Heart right ventricle (tissue), 16 donors: Measurements from ENCODE around the gene ZNF831. TPM values are rescaled to one million over a fixed set of nuclear protein-coding genes. Genes with fewer than 3 reads are reported as not detected.

ENCODE experiments used
- ATAC-seq, 8 donors: fragments of 200-7000 bp; cut with Tn5 transposase; one replicate each; pipeline ENCODE4 v1.9.1; 2020; ENCODE audit warnings: mild to moderate bottlenecking in 8 of 8, moderate library complexity in 8 of 8, moderate number of reproducible peaks in 1 of 8
- DNase-seq, 2 donors: peaks; one replicate each; pipeline ENCODE4 v3.0.0-alpha.2; 2020
- H3K27ac ChIP-seq, 10 donors: fragments of 200-600 bp; sonication (generic) in 2 of 10; one replicate each; pipeline versions ENCODE4 v1.5.0 to v1.8.0; 2020 to 2022; ENCODE audit warnings: mild to moderate bottlenecking in 3 of 10
- H3K27me3 ChIP-seq, 7 donors: fragments of 200-600 bp; one replicate each; pipeline ENCODE4 v1.8.0; 2021 to 2022; ENCODE audit warnings: mild to moderate bottlenecking in 2 of 7
- H3K36me3 ChIP-seq, 9 donors: fragments of 200-600 bp; sonication (generic) in 1 of 9; one replicate each; pipeline versions ENCODE4 v1.5.0 to v1.8.0; 2020 to 2022; ENCODE audit warnings: mild to moderate bottlenecking in 2 of 9
- H3K4me1 ChIP-seq, 9 donors: fragments of 200-600 bp; sonication (generic) in 1 of 9; one replicate each; pipeline versions ENCODE4 v1.5.0 to v1.8.0; 2020 to 2022; ENCODE audit warnings: mild to moderate bottlenecking in 4 of 9
- H3K4me3 ChIP-seq, 10 donors: fragments of 200-600 bp; sonication (generic) in 2 of 10; one replicate each; pipeline versions ENCODE4 v1.5.0 to v1.8.0; 2020 to 2022; ENCODE audit warnings: mild to moderate bottlenecking in 7 of 10, moderate library complexity in 2 of 10
- H3K9me3 ChIP-seq, 11 donors: fragments of 200-600 bp in 10 of 11; sonication (generic) in 2 of 11; one replicate each; pipeline versions ENCODE4 v1.5.0 to v1.8.0; 2013 to 2022; ENCODE audit warnings: mild to moderate bottlenecking in 2 of 11, control low read depth in 1 of 11, moderate library complexity in 1 of 11
- WGBS, 2 donors: extraction: QIAGEN DNeasy Blood & Tissue Kit; methylation state at CpG; one replicate each; pipeline ENCODE4 v1.1.7; 2013; ENCODE audit warnings: inconsistent platforms in 1 of 2; 5-methylcytosine and 5-hydroxymethylcytosine counted together
- intact Hi-C, 10 donors: fragments of 100-400 bp; cut with DNase I; formaldehyde crosslinking; loops; one replicate each; pipeline versions ENCODE4 v1.11.1 to v1.14.2; 2022
- polyA plus RNA-seq, 2 donors: library from polyadenylated mRNA; stranded (reverse); fragments of 200-250 nt; gene quantifications; one replicate each; pipeline ENCODE4 v1.2.3, GENCODE V29; 2013
- total RNA-seq, 10 donors: library from RNA; stranded (reverse); fragmentation: NEBNext Ultra II Directional in 3 of 10; extraction: Animal tissue kit (Norgen Biotek cat#: 25700) in 3 of 10; gene quantifications; one replicate each; pipeline versions ENCODE4 v1.2.1 to v1.2.4, GENCODE V29; 2021 to 2023
- TF ChIP-seq, protein P1 (sequence below), 9 donors: fragments of 200-600 bp; sonication (generic) in 2 of 9; IDR thresholded peaks; one replicate each; pipeline versions ENCODE4 v1.5.0 to v1.8.0; 2021 to 2022; ENCODE audit warnings: antibody characterized with exemption in 9 of 9, mild to moderate bottlenecking in 5 of 9, moderate library complexity in 1 of 9
- donor health status: Arrhythmogenic right ventricular cardiomyopathy.
- donor health status: ischemic (EF 13 %, LVEDD 7.1; RV severe dilation, severe dysfunction).
- donor health status: healthy with polysubstance abuse.
- donor health status: DM: no; HTN: yes; CAD: no.
- donor health status: DM: no; HTN: no; CAD: no.
- donor health status: ischemic (EF 25% LVEDD 6.9; RV normal size, moderate dysfunction).
- donor health status: ischemic (EF 25% LVEDD 5.7; RV mildly dilated, moderate dysfunction).
- donor health status: healthy.
- donor health status: DM: yes; HTN: yes; CAD: no.
- donor health status: Ischemic cardiomyopathy.
- donor health status: ischemic (EF 35%, LVEDD 5.7; RV mildly dilated, moderate dysfunction).
- donor health status: nonischemic (EF 11% LVEDD 7.7; RV severe dilation, severe dysfunction).
- donor health status: DM: yes; HTN: yes; CAD: no.
- donor health status: PGD.
- donor health status: ischemic (EF 29% LVEDD 5.4; RV normal size, mild dysfunction).
- donor health status: nonischemic (EF 23%, LVEDD 6.1; RV moderate dilation, normal function).

ZNF831 gene
- total and polyA plus RNA-seq, 12 donors: 0.01 to 0.72 (median 0.11) TPM; not detected in 1

DNA sequence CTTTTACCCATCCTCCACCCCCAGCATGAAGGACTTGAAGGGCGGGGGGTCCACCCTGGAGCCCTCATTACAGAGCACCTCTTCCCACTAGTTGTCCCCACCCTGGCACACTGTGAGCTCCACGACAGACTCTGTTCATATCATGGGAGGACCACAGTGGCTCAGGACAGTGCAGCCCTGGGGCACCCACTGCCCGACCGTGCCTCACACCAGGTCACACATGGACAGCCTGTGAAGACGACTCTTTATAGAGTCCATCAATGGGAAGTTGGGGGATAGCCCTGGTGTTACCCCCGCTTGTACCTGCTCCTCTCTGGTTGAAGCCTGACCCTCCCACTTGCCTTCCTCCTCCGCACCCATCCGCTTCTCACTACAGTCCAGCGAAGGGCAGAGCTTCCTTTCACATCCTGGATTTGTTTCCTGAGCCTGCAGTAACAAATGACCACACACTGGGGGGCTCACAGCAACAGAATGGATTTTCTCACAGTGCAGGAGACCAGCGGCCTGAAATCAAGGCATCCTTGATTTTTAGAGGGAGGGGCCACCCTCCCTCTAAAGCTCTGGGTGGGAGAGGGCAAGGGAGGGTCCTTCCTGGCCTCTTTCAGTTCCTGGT lies 15.5 kb downstream of the ZNF831 start:
- Histone ChIP-seq H3K27me3 (peaks cover 0 to 6% (median 0%) of the 10 kb centered on the region in 7 donors), H3K9me3 (peaks cover 0 to 6% (median 0%) of the 10 kb centered on the region in 11 donors), H3K27ac (peak overlapping the region in 7 of 10 donors; percentile 62 to 85 (median 72)), H3K4me1 (peaks cover 0 to 56% (median 39%) of the 10 kb centered on the region in 9 donors), H3K36me3 (no peaks in the 10 kb centered on the region), H3K4me3 (no peak overlapping the region)
- ATAC-seq: peak; percentile 51 to 91 (median 87)
- peak in 1 of 2 donors; percentile 50 for DNase-seq
- WGBS, 2 donors: 56 to 62% methylated on average over 10 of the region's 10 CpGs
- intact Hi-C loops: no loop called here
- TF ChIP-seq, protein P1, sequence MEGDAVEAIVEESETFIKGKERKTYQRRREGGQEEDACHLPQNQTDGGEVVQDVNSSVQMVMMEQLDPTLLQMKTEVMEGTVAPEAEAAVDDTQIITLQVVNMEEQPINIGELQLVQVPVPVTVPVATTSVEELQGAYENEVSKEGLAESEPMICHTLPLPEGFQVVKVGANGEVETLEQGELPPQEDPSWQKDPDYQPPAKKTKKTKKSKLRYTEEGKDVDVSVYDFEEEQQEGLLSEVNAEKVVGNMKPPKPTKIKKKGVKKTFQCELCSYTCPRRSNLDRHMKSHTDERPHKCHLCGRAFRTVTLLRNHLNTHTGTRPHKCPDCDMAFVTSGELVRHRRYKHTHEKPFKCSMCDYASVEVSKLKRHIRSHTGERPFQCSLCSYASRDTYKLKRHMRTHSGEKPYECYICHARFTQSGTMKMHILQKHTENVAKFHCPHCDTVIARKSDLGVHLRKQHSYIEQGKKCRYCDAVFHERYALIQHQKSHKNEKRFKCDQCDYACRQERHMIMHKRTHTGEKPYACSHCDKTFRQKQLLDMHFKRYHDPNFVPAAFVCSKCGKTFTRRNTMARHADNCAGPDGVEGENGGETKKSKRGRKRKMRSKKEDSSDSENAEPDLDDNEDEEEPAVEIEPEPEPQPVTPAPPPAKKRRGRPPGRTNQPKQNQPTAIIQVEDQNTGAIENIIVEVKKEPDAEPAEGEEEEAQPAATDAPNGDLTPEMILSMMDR (IDR thresholded peaks at IDR 0.05): peak in 2 of 9 donors; percentile 16 to 34

DNA sequence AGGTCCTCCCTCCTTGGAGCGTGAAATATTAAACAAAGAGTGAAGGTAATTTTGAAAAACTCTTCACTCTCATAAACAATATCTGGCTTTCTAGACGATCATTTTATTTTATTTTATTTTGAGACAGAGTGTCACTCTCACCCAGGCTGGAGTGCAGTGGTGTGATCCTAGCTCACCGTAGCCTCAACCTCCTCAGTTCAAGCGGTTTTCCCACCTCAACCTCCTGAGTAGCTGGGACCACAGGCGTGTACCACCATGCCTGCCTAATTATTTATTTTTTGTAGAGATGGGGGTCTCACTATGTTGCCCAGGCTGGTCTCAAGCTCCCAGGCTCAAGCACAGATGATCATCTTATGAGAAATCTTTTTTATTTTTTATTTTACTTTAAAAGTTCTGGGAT lies 16.4 kb downstream of the ZNF831 start:
- no peak for ATAC-seq
- Histone ChIP-seq H3K4me3 (no peak overlapping the region), H3K27ac (peak overlapping the region in 6 of 10 donors; percentile 62 to 85 (median 76))

DNA sequence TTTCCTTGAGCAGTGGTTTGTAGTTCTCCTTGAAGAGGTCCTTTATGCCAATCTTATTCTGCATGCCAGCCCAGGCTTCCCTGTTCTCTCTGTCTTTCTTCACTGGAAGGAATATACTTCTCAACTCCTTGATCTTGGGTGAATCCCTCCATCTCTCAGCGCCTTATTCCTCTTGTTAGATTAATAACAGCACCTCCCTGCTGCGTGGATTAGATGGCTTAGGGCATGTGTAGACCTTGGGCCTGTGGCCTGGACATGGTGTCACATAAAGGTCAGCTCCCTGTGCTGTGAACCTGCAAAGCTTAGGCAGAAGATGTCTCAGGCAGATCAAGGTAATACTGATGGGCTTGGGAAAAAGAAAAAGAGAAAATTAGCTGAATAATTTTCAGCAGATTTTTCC lies 18.3 kb downstream of the ZNF831 start:
- TF ChIP-seq, protein P1 (IDR thresholded peaks at IDR 0.05): no peak
- DNase-seq (no peak), ATAC-seq (no peak)
- Histone ChIP-seq H3K4me1 (peaks cover 0 to 29% (median 22%) of the 10 kb centered on the region in 9 donors), H3K4me3 (no peak overlapping the region), H3K9me3 (peaks cover 0 to 6% (median 0%) of the 10 kb centered on the region in 11 donors), H3K27me3 (peaks cover 0 to 10% (median 0%) of the 10 kb centered on the region in 7 donors), H3K27ac (no peak overlapping the region), H3K36me3 (no peaks in the 10 kb centered on the region)
- WGBS, 2 donors: 87 to 88% methylated on average over 2 of the region's 2 CpGs
- intact Hi-C loops: no loop called here

More for the DNA sequence above, 16.4 kb downstream of the ZNF831 start:
- TF ChIP-seq, protein P1 (IDR thresholded peaks at IDR 0.05): no peak
- Histone ChIP-seq H3K36me3 (no peaks in the 10 kb centered on the region), H3K27me3 (peaks cover 0 to 5% (median 0%) of the 10 kb centered on the region in 7 donors), H3K9me3 (peaks cover 0 to 6% (median 0%) of the 10 kb centered on the region in 11 donors), H3K4me1 (peaks cover 0 to 47% (median 34%) of the 10 kb centered on the region in 9 donors)
- intact Hi-C loops: no loop called here
- no peak for DNase-seq
- 91 to 92% methylated on average over 5 of the region's 5 CpGs for WGBS, 2 donors

DNA sequence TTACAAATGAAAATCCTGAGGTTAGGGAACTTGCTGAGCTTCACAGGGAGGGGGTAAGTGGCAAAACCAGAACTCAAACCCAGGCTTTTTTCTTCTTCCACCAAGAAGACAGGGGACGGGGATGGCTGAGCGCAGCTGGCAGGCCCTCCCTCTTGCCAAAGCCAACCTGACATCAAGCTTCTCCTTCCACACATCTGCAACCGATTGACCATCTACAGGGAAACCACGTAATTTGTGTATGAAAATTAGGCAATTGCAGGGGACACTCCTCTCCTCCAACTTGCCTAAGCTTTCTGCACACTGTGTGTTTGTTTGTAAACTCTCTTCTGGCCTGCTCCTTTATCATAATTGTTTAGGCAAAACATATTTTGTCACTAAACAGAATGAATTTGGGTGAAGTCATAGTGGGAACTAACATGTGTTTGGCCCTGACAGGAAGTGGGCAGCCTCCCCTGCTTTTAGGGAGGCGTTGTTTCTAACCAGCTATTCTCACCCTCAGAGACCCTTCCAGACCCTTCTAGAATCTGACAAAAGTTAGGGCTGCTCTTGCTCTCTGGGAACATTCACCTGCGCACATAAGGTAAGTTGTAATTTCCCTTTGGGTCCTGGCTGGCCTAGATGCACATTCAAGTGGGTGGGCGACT lies 18.9 kb downstream of the ZNF831 start:
- H3K4me3 ChIP-seq: no peak overlapping the region
- H3K4me1 ChIP-seq: peaks cover 0 to 26% (median 22%) of the 10 kb centered on the region in 9 donors
- H3K27me3 ChIP-seq: peaks cover 0 to 10% (median 0%) of the 10 kb centered on the region in 7 donors
- ATAC-seq (no peak), DNase-seq (no peak)
- intact Hi-C loops: no loop called here
- 81 to 87% methylated on average over 7 of the region's 7 CpGs for WGBS, 2 donors
- H3K36me3 ChIP-seq: no peaks in the 10 kb centered on the region
- peaks cover 0 to 6% (median 0%) of the 10 kb centered on the region in 11 donors for H3K9me3 ChIP-seq
- TF ChIP-seq, protein P1 (IDR thresholded peaks at IDR 0.05): no peak
- H3K27ac ChIP-seq: no peak overlapping the region
